ENCODE results near the gene KCNQ2. TPM values are rescaled to one million over a fixed set of nuclear protein-coding genes. Genes with fewer than 3 reads are reported as not detected.

KCNQ2 gene
- total RNA-seq, 1 experiment from 2014 or later = under 0.01 TPM

- no peak for DNase-seq (ENCODE audit: low read depth)
Observed at GRCh38 chr20:63360850-63361518, 111.5 kb downstream of the KCNQ2 start, which contains the start of gene CHRNA4. TSS of gene CHRNA4 (minus strand) at chr20:63361349. CDS start at chr20:63361165, 184 bp downstream.

- DNase-seq (ENCODE audit: low read depth) = no peak
Observed at GRCh38 chr20:63359937-63360849, 112.3 kb downstream of the KCNQ2 start.

- no peak for DNase-seq (ENCODE audit: low read depth)
Observed at GRCh38 chr20:63359164-63359934, 113.1 kb downstream of the KCNQ2 start.

GRCh38 chr20:63357921-63358905, 114.2 kb downstream of the KCNQ2 start:
- no peak for DNase-seq (ENCODE audit: low read depth)

GRCh38 chr20:63356931-63357879, 115.2 kb downstream of the KCNQ2 start:
- DNase-seq (ENCODE audit: low read depth) = no peak

GRCh38 chr20:63356511-63356910, 115.9 kb downstream of the KCNQ2 start:
- no peak for DNase-seq (ENCODE audit: low read depth)

- DNase-seq (ENCODE audit: low read depth) = no peak
Observed at GRCh38 chr20:63355781-63356295, 116.6 kb downstream of the KCNQ2 start.

- DNase-seq (ENCODE audit: low read depth) = no peak
Observed at GRCh38 chr20:63354636-63355350, 117.7 kb downstream of the KCNQ2 start.

GRCh38 chr20:63352811-63353221, 119.6 kb downstream of the KCNQ2 start:
- no peak for DNase-seq (ENCODE audit: low read depth)

- DNase-seq (ENCODE audit: low read depth) = no peak
Observed at GRCh38 chr20:63351811-63352591, 120.5 kb downstream of the KCNQ2 start.

- DNase-seq (ENCODE audit: low read depth) = no peak
Observed at GRCh38 chr20:63351326-63351700, 121.1 kb downstream of the KCNQ2 start.

- no peak for DNase-seq (ENCODE audit: low read depth)
Observed at GRCh38 chr20:63350597-63351325, 121.7 kb downstream of the KCNQ2 start.

Other genes starting within 250 kb of the KCNQ2 start
- gene BIRC7, start 236.8 kb downstream of the KCNQ2 start, total RNA-seq (2014; rRNA removed; shearing (Covaris generic)) = not detected in 2 replicates
- gene NKAIN4, start 218.2 kb downstream of the KCNQ2 start, total RNA-seq (2014; rRNA removed; shearing (Covaris generic)) = not detected in 2 replicates
- 62.1 and 64.7 TPM in 2 replicates for gene ARFGAP1, start 199.8 kb downstream of the KCNQ2 start, total RNA-seq (2014; rRNA removed; shearing (Covaris generic))
- not detected in 2 replicates for gene COL20A1, start 179.5 kb downstream of the KCNQ2 start, total RNA-seq (2014; rRNA removed; shearing (Covaris generic))
- gene CHRNA4, start 111.3 kb downstream of the KCNQ2 start, total RNA-seq (2014; rRNA removed; shearing (Covaris generic)) = not detected in 2 replicates
- 203 and 276 TPM in 2 replicates for gene EEF1A2, start 26.4 kb upstream of the KCNQ2 start, total RNA-seq (2014; rRNA removed; shearing (Covaris generic))
- gene PPDPF, start 48.1 kb upstream of the KCNQ2 start, total RNA-seq (2014; rRNA removed; shearing (Covaris generic)) = 35.3 and 143 TPM in 2 replicates
- gene PTK6, start 64.7 kb upstream of the KCNQ2 start, total RNA-seq (2014; rRNA removed; shearing (Covaris generic)) = not detected in 2 replicates
- not detected in 2 replicates for gene SRMS, start 75.1 kb upstream of the KCNQ2 start, total RNA-seq (2014; rRNA removed; shearing (Covaris generic))
- not detected in 2 replicates for gene FNDC11, start 81.5 kb upstream of the KCNQ2 start, total RNA-seq (2014; rRNA removed; shearing (Covaris generic))
- 10.8 and 11.7 TPM in 2 replicates for gene HELZ2, start 101.6 kb upstream of the KCNQ2 start, total RNA-seq (2014; rRNA removed; shearing (Covaris generic))
- 18.3 and 22.0 TPM in 2 replicates for gene GMEB2, start 154.4 kb upstream of the KCNQ2 start, total RNA-seq (2014; rRNA removed; shearing (Covaris generic))
- 30.9 and 33.2 TPM in 2 replicates for gene STMN3, start 180.8 kb upstream of the KCNQ2 start, total RNA-seq (2014; rRNA removed; shearing (Covaris generic))
- 13.1 and 19.3 TPM in 2 replicates for gene RTEL1, start 185.7 kb upstream of the KCNQ2 start, total RNA-seq (2014; rRNA removed; shearing (Covaris generic))
- 5.9 and 7.2 TPM in 2 replicates for gene TNFRSF6B, start 224.0 kb upstream of the KCNQ2 start, total RNA-seq (2014; rRNA removed; shearing (Covaris generic))
- 44.6 and 46.2 TPM in 2 replicates for gene ARFRP1, start 235.3 kb upstream of the KCNQ2 start, total RNA-seq (2014; rRNA removed; shearing (Covaris generic))
- gene ZGPAT, start 235.4 kb upstream of the KCNQ2 start, total RNA-seq (2014; rRNA removed; shearing (Covaris generic)) = 29.1 and 29.6 TPM in 2 replicates

Measured in HT1080 (cell line).